Mammary epithelial cell (primary cell): Measurements from ENCODE around the gene LIMCH1.

Experiments used
- CTCF ChIP-seq, 2 donors: IDR thresholded peaks in 1 of 2; conservative IDR thresholded peaks in 1 of 2; 2 replicates each; pipeline ENCODE4 v1.5.1; 2011 to 2012; ENCODE audit warnings: inconsistent platforms in 2 of 2, low read length in 2 of 2, mild to moderate bottlenecking in 2 of 2, control low read depth in 1 of 2, low read depth in 1 of 2; ENCODE audit not compliant: insufficient read depth in 1 of 2; ENCODE audit errors: extremely low read depth in 1 of 2
- EZH2 ChIP-seq: IDR thresholded peaks from 2 replicates; pipeline ENCODE4 v1.6.1; 2012; ENCODE audit warnings: low read length, inconsistent platforms, borderline replicate concordance

DNA sequence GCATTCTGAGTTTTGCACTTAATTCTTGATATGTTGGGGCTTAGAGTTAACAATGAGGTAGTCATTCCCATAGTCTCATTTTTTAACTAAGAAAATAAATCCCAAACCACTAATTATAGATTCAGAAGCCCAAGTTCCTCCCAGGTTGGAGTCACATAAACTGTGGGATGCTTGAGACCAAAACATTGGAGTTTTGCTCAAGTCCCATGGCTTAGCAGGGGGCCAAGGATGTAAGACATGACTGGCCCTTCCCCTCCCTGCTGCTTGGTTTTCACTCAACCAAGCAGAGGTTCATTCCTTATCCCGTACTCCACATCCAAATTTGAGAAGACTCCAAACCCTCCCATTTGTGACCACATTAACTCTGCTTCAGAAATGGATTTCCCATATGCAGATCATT lies 101.3 kb downstream of the LIMCH1 start:
- no peak for TF ChIP-seq CTCF (conservative IDR thresholded peaks at IDR 0.05 in 1 of 2, IDR thresholded peaks at IDR 0.05 in 1 of 2; ENCODE audit: extremely low read depth in 1 of 2, insufficient read depth in 1 of 2, low read depth in 1 of 2, low read length in 2 of 2)
- no peak for TF ChIP-seq EZH2
